DMS153 treated with DMSO at 0.1 percent for 48 hours (cell line): ENCODE data around the gene GSTO1.
"Not testable (repeated sequence)": the region's sequence is repeated elsewhere in the genome, so short reads cannot be mapped to it uniquely, and the experiment has no call there.

Source experiments
- DNase-seq: peaks from one replicate; lab custom pipeline; 2025; ENCODE audit not compliant: unreplicated experiment; lab: John Stamatoyannopoulos, UW

The GSTO1 gene

GRCh38 chr10:104254493-104255310, at the start of gene GSTO1:
GSTO1 (plus strand) TSS chr10:104254892; CDS start chr10:104254929, 37 bp downstream.
- peak; percentile 41 for DNase-seq

- DNase-seq, result no peak
Measured at GRCh38 chr10:104208730-104209129, 46.0 kb upstream of the GSTO1 start.

- peak; percentile 53 for DNase-seq
Measured at GRCh38 chr10:104209575-104210198, 45.0 kb upstream of the GSTO1 start.

GRCh38 chr10:104216631-104217030, 38.1 kb upstream of the GSTO1 start:
- DNase-seq, result no peak

GRCh38 chr10:104218751-104219150, 35.9 kb upstream of the GSTO1 start:
- no peak for DNase-seq

- no peak for DNase-seq
Measured at GRCh38 chr10:104220522-104220921, 34.2 kb upstream of the GSTO1 start.

GRCh38 chr10:104223304-104223703, 31.4 kb upstream of the GSTO1 start:
- no peak for DNase-seq

GRCh38 chr10:104230490-104230889, 24.2 kb upstream of the GSTO1 start:
- DNase-seq, result no peak

- DNase-seq, result peak; percentile 88
Measured at GRCh38 chr10:104231784-104232612, 22.7 kb upstream of the GSTO1 start, which contains the start of gene CFAP43. CFAP43 (minus strand) TSS chr10:104232364; CDS start chr10:104232246, 118 bp downstream.

GRCh38 chr10:104232613-104233102, 22.0 kb upstream of the GSTO1 start:
- no peak for DNase-seq

GRCh38 chr10:104233817-104234216, 20.9 kb upstream of the GSTO1 start:
- no peak for DNase-seq

GRCh38 chr10:104234934-104235333, 19.8 kb upstream of the GSTO1 start:
- DNase-seq, result no peak

- no peak for DNase-seq
Measured at GRCh38 chr10:104235801-104236200, 18.9 kb upstream of the GSTO1 start.

GRCh38 chr10:104240078-104240477, 14.6 kb upstream of the GSTO1 start:
- no peak for DNase-seq

- no peak for DNase-seq
Measured at GRCh38 chr10:104242545-104242944, 12.1 kb upstream of the GSTO1 start.

GRCh38 chr10:104243009-104243408, 11.7 kb upstream of the GSTO1 start:
- DNase-seq, result not testable (repeated sequence)

GRCh38 chr10:104243512-104243911, 11.2 kb upstream of the GSTO1 start:
- no peak for DNase-seq

- no peak for DNase-seq
Measured at GRCh38 chr10:104245066-104245632, 9.5 kb upstream of the GSTO1 start.

GRCh38 chr10:104246976-104247375, 7.7 kb upstream of the GSTO1 start:
- no peak for DNase-seq

GRCh38 chr10:104247513-104248146, 7.1 kb upstream of the GSTO1 start:
- DNase-seq, result no peak
